Vagina (tissue), 2 donors: ENCODE measurements around the gene F12.
A peak's percentile ranks its signal among the peaks of the same experiment; 100 is the strongest.

ENCODE experiments used
- CTCF ChIP-seq, 3 experiments: fragments of 450-650 bp in 2 of 3; fragments of 200-600 bp in 1 of 3; sonication (generic) in 1 of 3; IDR thresholded peaks; one replicate each; pipeline ENCODE4 v1.5.1; 2017 to 2019; ENCODE audit warnings: antibody characterized with exemption in 3 of 3, mild to moderate bottlenecking in 2 of 3, moderate library complexity in 2 of 3
- POLR2A ChIP-seq, 2 donors: fragments of 450-650 bp; IDR thresholded peaks; one replicate each; pipeline ENCODE4 v1.6.1; 2017; ENCODE audit warnings: antibody characterized with exemption in 2 of 2, mild to moderate bottlenecking in 2 of 2, moderate library complexity in 2 of 2
- POLR2AphosphoS5 ChIP-seq, 2 donors: sonication (generic); formaldehyde crosslinking; IDR thresholded peaks; one replicate each; pipeline ENCODE4 v1.9.0; 2017; ENCODE audit warnings: antibody characterized with exemption in 2 of 2, mild to moderate bottlenecking in 2 of 2, low read depth in 1 of 2; ENCODE audit not compliant: insufficient read depth in 1 of 2

- TF ChIP-seq POLR2A (IDR thresholded peaks at IDR 0.05) (no peak), CTCF (IDR thresholded peaks at IDR 0.05) (no peak), POLR2AphosphoS5 (IDR thresholded peaks at IDR 0.05; ENCODE audit: insufficient read depth in 1 of 2, low read depth in 1 of 2) (peak; percentile 31 to 89)
Observed at GRCh38 chr5:177366528-177367322, 42.6 kb downstream of the F12 start.
